ENCODE results near the gene PDZRN3.

- TF ChIP-seq CTCF (IDR thresholded peaks at IDR 0.05) (no peak), POLR2A (IDR thresholded peaks at IDR 0.05) (no peak)
Measured at GRCh38 chr3:73624821-73625665, at the start of gene PDZRN3.

Measured in Peyer's patch (tissue), 4 donors.